H1 (cell line): ENCODE data around the gene KRT13. TPM values are rescaled to one million over a fixed set of nuclear protein-coding genes. Genes with fewer than 3 reads are reported as not detected.

Experiments used
- CTCF ChIA-PET: fragments of 300-600 bp; sonication (Branson Sonifier 250); formaldehyde crosslinking; loops from one replicate; lab custom pipeline; 2021; ENCODE audit not compliant: partially characterized antibody; lab: Charles Lee
- POLR2A ChIA-PET: fragments of 300-600 bp; sonication (Branson Sonifier 250); formaldehyde crosslinking; loops from one replicate; lab custom pipeline; 2021; ENCODE audit warnings: inconsistent platforms; ENCODE audit not compliant: partially characterized antibody; lab: Charles Lee
- DNase-seq, 2 experiments: peaks; one replicate each; pipeline versions ENCODE4 v3.0.0 to v3.0.0-alpha.2; 2010 to 2022; ENCODE audit warnings: low spot score in 2 of 2, low read depth in 1 of 2, mixed read lengths in 1 of 2
- FAIRE-seq: peaks from 2 replicates; lab custom pipeline; 2011; peaks lifted over from hg19 to GRCh38; lab: Jason Lieb, UNC
- H2AFZ ChIP-seq: 2 replicates; pipeline ENCODE4 v1.8.1; 2012; ENCODE audit warnings: low read length, inconsistent platforms
- H2AK5ac ChIP-seq: 2 replicates; pipeline ENCODE4 v1.6.1; 2013; ENCODE audit warnings: low read depth, low read length
- H2BK120ac ChIP-seq: replicated peaks from 2 replicates; pipeline ENCODE3; 2013; ENCODE audit warnings: low read depth, low read length, inconsistent platforms
- H2BK12ac ChIP-seq: 2 replicates; pipeline ENCODE4 v1.6.1; 2013; ENCODE audit warnings: low read depth, low read length
- H2BK15ac ChIP-seq: 2 replicates; pipeline ENCODE4 v1.6.1; 2013; ENCODE audit warnings: low read length
- H2BK20ac ChIP-seq: 2 replicates; pipeline ENCODE4 v1.6.1; 2013; ENCODE audit warnings: low read length
- H2BK5ac ChIP-seq: 2 replicates; pipeline ENCODE4 v1.6.1; 2013; ENCODE audit warnings: low read depth, low read length
- H3K14ac ChIP-seq: 2 replicates; pipeline ENCODE4 v1.6.1; 2013; ENCODE audit warnings: inconsistent platforms; ENCODE audit not compliant: insufficient read length
- H3K18ac ChIP-seq: 2 replicates; pipeline ENCODE4 v1.6.1; 2013; ENCODE audit warnings: low read length; ENCODE audit errors: extremely low read depth
- H3K23ac ChIP-seq: 2 replicates; pipeline ENCODE4 v1.6.1; 2013; ENCODE audit warnings: inconsistent platforms; ENCODE audit not compliant: insufficient read length
- H3K23me2 ChIP-seq: 2 replicates; pipeline ENCODE4 v1.6.1; 2013; ENCODE audit warnings: low read depth, low read length
- H3K27ac ChIP-seq: 2 replicates; pipeline ENCODE4 v1.6.1; 2011; ENCODE audit warnings: low read depth, low read length, inconsistent platforms
- H3K27me3 ChIP-seq, 4 experiments: replicated peaks in 1 of 4; 1 replicate in 1 of 4; 2 replicates in 3 of 4; pipeline versions ENCODE4 v1.6.1 to v1.8.1; 2011 to 2013; ENCODE audit warnings: low read length in 3 of 4, mild to moderate bottlenecking in 3 of 4, inconsistent platforms in 2 of 4, mixed read lengths in 2 of 4, moderate library complexity in 1 of 4; ENCODE audit not compliant: control insufficient read depth in 3 of 4, insufficient read depth in 3 of 4; ENCODE audit errors: extremely low read depth in 1 of 4
- H3K36me3 ChIP-seq, 4 experiments: 2 replicates each; pipeline versions ENCODE4 v1.6.1 to v1.8.1; 2011 to 2013; ENCODE audit warnings: mild to moderate bottlenecking in 4 of 4, low read length in 3 of 4, moderate library complexity in 2 of 4, control low read depth in 1 of 4, inconsistent platforms in 1 of 4; ENCODE audit not compliant: insufficient read depth in 4 of 4, control insufficient read depth in 2 of 4
- H3K4ac ChIP-seq: replicated peaks from 2 replicates; pipeline ENCODE3; 2013; ENCODE audit warnings: low read length, low read depth, mixed read lengths, inconsistent platforms; ENCODE audit not compliant: insufficient read length
- H3K4me1 ChIP-seq, 4 experiments: replicated peaks in 1 of 4; 1 replicate in 1 of 4; 2 replicates in 3 of 4; pipeline versions ENCODE4 v1.6.1 to v1.8.1; 2011 to 2013; ENCODE audit warnings: low read length in 3 of 4, inconsistent platforms in 2 of 4, mixed read lengths in 1 of 4; ENCODE audit not compliant: insufficient read depth in 4 of 4, control insufficient read depth in 3 of 4
- H3K4me2 ChIP-seq, 2 experiments: 2 replicates each; pipeline versions ENCODE4 v1.6.1 to v1.8.1; 2011 to 2013; ENCODE audit warnings: low read depth in 2 of 2, low read length in 2 of 2, control low read depth in 1 of 2, inconsistent platforms in 1 of 2, mild to moderate bottlenecking in 1 of 2; ENCODE audit not compliant: insufficient read depth in 1 of 2
- H3K4me3 ChIP-seq, 4 experiments: fragments of 200-600, 300-600 bp in 1 of 4; sonication (generic), shearing (Covaris generic), sonication (Bioruptor Twin) in 1 of 4; 2 replicates each; pipeline versions ENCODE4 v1.5.1 to v1.8.1; 2011 to 2016; ENCODE audit warnings: low read length in 4 of 4, low read depth in 3 of 4, control low read depth in 2 of 4, inconsistent platforms in 2 of 4, mild to moderate bottlenecking in 2 of 4, mixed read lengths in 1 of 4, moderate library complexity in 1 of 4; ENCODE audit not compliant: insufficient read depth in 2 of 4; ENCODE audit errors: extremely low read depth in 1 of 4
- H3K56ac ChIP-seq: replicated peaks from 2 replicates; pipeline ENCODE3; 2013; ENCODE audit warnings: low read depth, mild to moderate bottlenecking, mixed read lengths, low read length, inconsistent platforms; ENCODE audit not compliant: insufficient read length
- H3K79me1 ChIP-seq: 2 replicates; pipeline ENCODE4 v1.6.1; 2013; ENCODE audit warnings: low read depth, low read length, control low read depth
- H3K79me2 ChIP-seq, 2 experiments: 2 replicates each; pipeline versions ENCODE4 v1.6.1 to v1.8.1; 2012 to 2013; ENCODE audit warnings: low read length in 2 of 2, mild to moderate bottlenecking in 2 of 2, inconsistent platforms in 1 of 2; ENCODE audit not compliant: insufficient read depth in 2 of 2, control insufficient read depth in 1 of 2
- H3K9ac ChIP-seq, 4 experiments: replicated peaks in 1 of 4; 1 replicate in 1 of 4; 2 replicates in 3 of 4; pipeline versions ENCODE4 v1.6.1 to v1.8.1; 2011 to 2013; ENCODE audit warnings: low read depth in 3 of 4, low read length in 3 of 4, control low read depth in 2 of 4, mild to moderate bottlenecking in 2 of 4, moderate library complexity in 2 of 4, inconsistent platforms in 1 of 4; ENCODE audit errors: extremely low read depth in 1 of 4
- H3K9me3 ChIP-seq, 2 experiments: 2 replicates each; pipeline versions ENCODE4 v1.6.1 to v1.8.1; 2012 to 2013; ENCODE audit warnings: mild to moderate bottlenecking in 2 of 2, moderate library complexity in 2 of 2, control low read depth in 1 of 2, inconsistent platforms in 1 of 2, low read depth in 1 of 2, low read length in 1 of 2, mixed read lengths in 1 of 2; ENCODE audit not compliant: insufficient read depth in 2 of 2
- H4K20me1 ChIP-seq, 2 experiments: replicated peaks in 1 of 2; 2 replicates each; pipeline versions ENCODE3 to v1.8.1; 2011 to 2013; ENCODE audit warnings: inconsistent platforms in 2 of 2, low read length in 2 of 2, mild to moderate bottlenecking in 1 of 2; ENCODE audit not compliant: insufficient read depth in 2 of 2, control insufficient read depth in 1 of 2
- H4K5ac ChIP-seq: 2 replicates; pipeline ENCODE4 v1.6.1; 2013; ENCODE audit warnings: low read length, low read depth, mixed read lengths, inconsistent platforms; ENCODE audit not compliant: insufficient read length
- H4K8ac ChIP-seq: 2 replicates; pipeline ENCODE4 v1.8.0; 2013; ENCODE audit warnings: mild to moderate bottlenecking, moderate library complexity, low read length, inconsistent platforms; ENCODE audit not compliant: insufficient read depth; ENCODE audit errors: extremely low read depth
- H4K91ac ChIP-seq: replicated peaks from 2 replicates; pipeline ENCODE3; 2013; ENCODE audit warnings: low read length, mixed read lengths, inconsistent platforms; ENCODE audit not compliant: insufficient read length
- CBX8 ChIP-seq: fragments of 300-800, 300-1000 bp; sonication (generic); IDR thresholded peaks from 2 replicates; pipeline ENCODE4 v1.7.1; 2016; ENCODE audit warnings: low read depth, low read length, borderline replicate concordance
- CREB1 ChIP-seq: IDR thresholded peaks from 2 replicates; pipeline ENCODE4 v1.6.1; 2012; ENCODE audit warnings: inconsistent platforms
- POLR2A ChIP-seq, 2 experiments: IDR thresholded peaks; 1 replicate in 1 of 2; 2 replicates in 1 of 2; pipeline ENCODE4 v1.6.1; 2011; ENCODE audit warnings: low read depth in 2 of 2, low read length in 2 of 2, mild to moderate bottlenecking in 2 of 2; ENCODE audit errors: control extremely low read depth in 1 of 2
- SAP30 ChIP-seq: fragments of 300-600 bp; sonication (generic); IDR thresholded peaks from 2 replicates; pipeline ENCODE4 v1.7.1; 2012; ENCODE audit warnings: low read length, moderate library complexity, mild to moderate bottlenecking, inconsistent platforms; ENCODE audit not compliant: insufficient read depth, insufficient replicate concordance
- TAF7 ChIP-seq: optimal IDR thresholded peaks from 2 replicates; pipeline ENCODE3; 2011; ENCODE audit warnings: low read depth, mild to moderate bottlenecking, inconsistent platforms, low read length, moderate library complexity, borderline replicate concordance
- WGBS, 2 experiments: shearing (Covaris generic) in 1 of 2; methylation state at CpG; one replicate each; pipeline versions ENCODE4 v1.1.6 to v1.1.7; 2013 to 2015; ENCODE audit warnings: low lambda C conversion rate in 2 of 2, mixed read lengths in 2 of 2, inconsistent platforms in 1 of 2, low coverage in 1 of 2, missing lambda C conversion rate in 1 of 2; ENCODE audit not compliant: insufficient replicate concordance in 2 of 2, insufficient coverage in 1 of 2, insufficient read length in 1 of 2; ENCODE audit errors: extremely low coverage in 1 of 2, missing lambda C conversion rate in 1 of 2; 5-methylcytosine and 5-hydroxymethylcytosine counted together
- polyA plus RNA-seq, 7 experiments: library from polyadenylated mRNA; depleted of rRNA in 3 of 7; stranded (reverse) in 5 of 7; unstranded in 2 of 7; fragments of >200 nt in 5 of 7; fragments of 200-250 nt in 2 of 7; gene quantifications; 1 replicate in 5 of 7; 2 replicates in 1 of 7; 4 replicates in 1 of 7; pipeline versions ENCODE4 v1.2.1 to v1.2.3, GENCODE V29; 2011 to 2013; ENCODE audit warnings: missing spikeins in 2 of 7, mixed read lengths in 2 of 7
- total RNA-seq: library from RNA; stranded (reverse); fragmentation: NEBNext Ultra II Directional; extraction: Animal tissue kit (Norgen Biotek cat#: 25700); gene quantifications from 2 replicates; pipeline ENCODE4 v1.2.1, GENCODE V29; 2021

KRT13 gene
- total and polyA plus RNA-seq, 2 of the 8 experiments (the other 6 are each of a cell fraction or from before 2014, with no cell fraction given), result 0.09 TPM; not detected in 1

DNA sequence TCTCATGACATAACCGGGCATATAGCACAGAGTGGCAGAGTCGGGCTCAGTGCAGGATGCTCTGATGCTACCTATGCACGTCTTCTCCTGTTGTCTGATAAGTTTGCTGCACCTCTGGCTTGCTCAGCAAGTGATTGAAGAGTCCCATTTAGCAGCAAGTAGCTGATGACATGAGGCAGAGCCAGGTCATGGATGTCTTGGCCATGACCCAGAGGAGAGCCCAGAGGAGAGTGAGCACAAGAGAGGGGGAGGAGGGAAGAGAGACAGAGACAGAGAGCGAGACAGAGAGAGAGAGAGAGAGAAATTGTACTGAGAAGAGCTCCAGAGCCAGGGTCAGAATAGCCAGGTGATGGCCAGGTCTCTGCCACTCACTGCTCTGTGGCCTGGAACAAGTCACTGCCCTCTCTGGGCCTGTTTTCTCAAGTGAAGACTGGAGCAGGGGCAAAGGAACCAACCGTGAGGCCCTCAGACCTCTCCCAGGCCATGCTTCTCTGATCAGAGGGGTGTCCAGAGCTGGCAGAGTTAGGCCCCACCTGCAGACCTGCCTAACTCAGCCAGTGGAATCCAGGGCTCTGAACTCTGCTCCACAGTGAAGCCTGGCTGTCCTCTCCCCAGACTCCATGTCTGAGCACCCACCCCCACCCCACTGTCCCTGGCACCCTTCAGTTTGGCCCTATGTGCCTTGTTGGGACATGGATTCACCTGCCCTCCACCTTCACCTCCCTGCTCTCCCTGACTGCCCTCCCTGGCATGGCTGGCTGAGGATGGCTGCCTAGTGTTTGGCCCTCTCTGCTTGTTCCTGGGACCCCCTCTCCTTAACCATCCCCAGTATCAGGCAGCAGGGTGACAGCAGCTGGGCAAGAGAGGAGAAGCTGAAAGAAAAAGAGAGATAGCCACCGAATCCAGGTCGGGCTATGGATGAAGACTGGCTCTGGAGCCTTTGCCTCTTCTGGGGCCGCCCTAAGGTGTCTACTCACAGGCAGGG, 20.2 kb downstream of the KRT13 start:
- WGBS, 2 experiments, result 93% methylated on average over 8 of the region's 8 CpGs; no CpG with 5 or more reads in 1 of the 2 experiments
- H3K23ac ChIP-seq, result no peak overlapping the region
- no peaks in the 10 kb centered on the region for H4K20me1 ChIP-seq

More for the DNA sequence above, 20.2 kb downstream of the KRT13 start:
- H3K27ac ChIP-seq, result no peak overlapping the region
- H3K56ac ChIP-seq, result no peak overlapping the region
- H2BK5ac ChIP-seq, result no peak overlapping the region
- H3K79me1 ChIP-seq, result no peaks in the 10 kb centered on the region
- no peak overlapping the region for H3K18ac ChIP-seq
- no peak overlapping the region for H4K5ac ChIP-seq
- H3K4me1 ChIP-seq, result no peaks in the 10 kb centered on the region; a peak in 2 of 7 replicates
- H3K9me3 ChIP-seq, result no peaks in the 10 kb centered on the region
- H2AFZ ChIP-seq, result no peak overlapping the region
- no peak overlapping the region for H3K9ac ChIP-seq
- no peak overlapping the region for H3K4me3 ChIP-seq
- H3K4me2 ChIP-seq, result no peak overlapping the region
- H2BK120ac ChIP-seq, result no peak overlapping the region
- FAIRE-seq, result no peak
- H2BK20ac ChIP-seq, result no peak overlapping the region
- H3K4ac ChIP-seq, result no peak overlapping the region
- DNase-seq, result no peak
- ChIA-PET POLR2A (interaction anchor here (1.8 to 2.0 kb wide), 2 partner anchors 37 to 43 kb away, joined by 4 to 7 read pairs; partner anchors contain the start of gene KRT19), CTCF (interaction anchor here (0.6 to 33.9 kb wide), 21 partner anchors 8 to 1120 kb away, joined by 3 to 427 read pairs (median 4); partner anchors contain the start of genes KRT13 and KRT36)
- H4K91ac ChIP-seq, result no peak overlapping the region
- H3K14ac ChIP-seq, result no peak overlapping the region
- no peaks in the 10 kb centered on the region for H3K23me2 ChIP-seq
- no peak overlapping the region for H2AK5ac ChIP-seq
- H3K36me3 ChIP-seq, result no peaks in the 10 kb centered on the region
- H3K79me2 ChIP-seq, result no peaks in the 10 kb centered on the region
- no peak overlapping the region for H2BK12ac ChIP-seq
- H4K8ac ChIP-seq, result no peak overlapping the region; the same call in 1 of the 2 replicates
- peaks cover 0 to 12% (median 6%) of the 10 kb centered on the region in 4 experiments; a peak in 6 of 7 replicates for H3K27me3 ChIP-seq
- TF ChIP-seq POLR2A (IDR thresholded peaks at IDR 0.05; ENCODE audit: control extremely low read depth in 1 of 2, low read depth in 2 of 2, low read length in 2 of 2) (no peak), SAP30 (no peak), CBX8 (no peak), CREB1 (no peak), TAF7 (no peak)
- TF ChIP-seq, all 59 proteins: peak for 0
- 0 out of 2 replicates have a peak overlapping the region, but pooled peaks have one; percentile 40 for H2BK15ac ChIP-seq
